Hepatocyte (in vitro differentiated cells): ENCODE data around the gene TOP2A. TPM values are rescaled to one million over a fixed set of nuclear protein-coding genes. Genes with fewer than 3 reads are reported as not detected.

Experiments
- DNase-seq: peaks from one replicate; pipeline ENCODE4 v3.0.0-alpha.2; 2016; ENCODE audit warnings: low spot score
- H2AFZ ChIP-seq: fragments of 200-600 bp; sonication (generic); 2 replicates; pipeline ENCODE4 v1.6.0; 2016; ENCODE audit warnings: antibody characterized with exemption, mild to moderate bottlenecking
- H3K27ac ChIP-seq: fragments of 200-600 bp; sonication (generic); 2 replicates; pipeline ENCODE4 v1.5.1; 2016; ENCODE audit warnings: mild to moderate bottlenecking
- H3K27me3 ChIP-seq: fragments of 200-600 bp; sonication (generic); 2 replicates; pipeline ENCODE4 v1.6.1; 2016
- H3K36me3 ChIP-seq: fragments of 200-600 bp; sonication (generic); replicated peaks from 2 replicates; pipeline ENCODE4 v1.5.1; 2016; ENCODE audit warnings: low read depth; ENCODE audit not compliant: insufficient read depth
- H3K4me1 ChIP-seq: fragments of 200-600 bp; sonication (generic); 2 replicates; pipeline ENCODE4 v1.5.1; 2016; ENCODE audit warnings: mild to moderate bottlenecking, moderate library complexity; ENCODE audit not compliant: insufficient read depth
- H3K4me2 ChIP-seq: fragments of 200-600 bp; sonication (generic); 2 replicates; pipeline ENCODE4 v1.6.0; 2016
- H3K4me3 ChIP-seq: fragments of 200-600 bp; sonication (generic); 2 replicates; pipeline ENCODE4 v1.5.1; 2016; ENCODE audit warnings: mild to moderate bottlenecking
- H3K79me2 ChIP-seq: fragments of 200-600 bp; sonication (generic); 2 replicates; pipeline ENCODE4 v1.6.0; 2017; ENCODE audit warnings: mild to moderate bottlenecking
- H3K9me2 ChIP-seq: fragments of 200-600 bp; sonication (generic); replicated peaks from 2 replicates; pipeline ENCODE4 v1.6.0; 2017; ENCODE audit warnings: mild to moderate bottlenecking; ENCODE audit not compliant: insufficient read depth
- H3K9me3 ChIP-seq: fragments of 200-600 bp; sonication (generic); 2 replicates; pipeline ENCODE4 v1.5.1; 2016; ENCODE audit warnings: low read depth, mild to moderate bottlenecking
- H4K20me1 ChIP-seq: fragments of 200-600 bp; sonication (generic); 2 replicates; pipeline ENCODE4 v1.6.0; 2016; ENCODE audit warnings: mild to moderate bottlenecking; ENCODE audit not compliant: insufficient read depth, poor library complexity, severe bottlenecking
- CTCF ChIP-seq: fragments of 200-600 bp; sonication (generic); IDR thresholded peaks from 2 replicates; pipeline ENCODE4 v1.5.1; 2016; ENCODE audit warnings: antibody characterized with exemption, mild to moderate bottlenecking; ENCODE audit not compliant: poor library complexity
- EZH2 ChIP-seq: fragments of 200-600 bp; sonication (generic); IDR thresholded peaks from 2 replicates; pipeline ENCODE4 v1.6.1; 2016; ENCODE audit warnings: antibody characterized with exemption, mild to moderate bottlenecking, borderline replicate concordance
- EZH2phosphoT487 ChIP-seq: fragments of 200-600 bp; sonication (generic); IDR thresholded peaks from one replicate; pipeline ENCODE4 v1.6.1; 2018; ENCODE audit warnings: antibody characterized with exemption, mild to moderate bottlenecking, low read depth, moderate library complexity; ENCODE audit not compliant: unreplicated experiment, severe bottlenecking
- WGBS: methylation state at CpG from one replicate; pipeline ENCODE4 v1.1.6; 2016; ENCODE audit warnings: low lambda C conversion rate; ENCODE audit errors: missing lambda C conversion rate; 5-methylcytosine and 5-hydroxymethylcytosine counted together
- polyA plus RNA-seq: library from polyadenylated mRNA; unstranded; fragments of >200 nt; fragmentation: Nextera tagmentation; extraction: Ambion mirVana; gene quantifications from 2 replicates; pipeline ENCODE4 v1.2.1, GENCODE V29; 2016
- total RNA-seq: library from RNA; depleted of rRNA; stranded (reverse); fragments of >200 nt; gene quantifications from 2 replicates; pipeline ENCODE4 v1.2.3, GENCODE V29; 2014

TOP2A gene
- total and polyA plus RNA-seq, 2 experiments from 2014 or later = 21.3 to 37.4 TPM

DNA sequence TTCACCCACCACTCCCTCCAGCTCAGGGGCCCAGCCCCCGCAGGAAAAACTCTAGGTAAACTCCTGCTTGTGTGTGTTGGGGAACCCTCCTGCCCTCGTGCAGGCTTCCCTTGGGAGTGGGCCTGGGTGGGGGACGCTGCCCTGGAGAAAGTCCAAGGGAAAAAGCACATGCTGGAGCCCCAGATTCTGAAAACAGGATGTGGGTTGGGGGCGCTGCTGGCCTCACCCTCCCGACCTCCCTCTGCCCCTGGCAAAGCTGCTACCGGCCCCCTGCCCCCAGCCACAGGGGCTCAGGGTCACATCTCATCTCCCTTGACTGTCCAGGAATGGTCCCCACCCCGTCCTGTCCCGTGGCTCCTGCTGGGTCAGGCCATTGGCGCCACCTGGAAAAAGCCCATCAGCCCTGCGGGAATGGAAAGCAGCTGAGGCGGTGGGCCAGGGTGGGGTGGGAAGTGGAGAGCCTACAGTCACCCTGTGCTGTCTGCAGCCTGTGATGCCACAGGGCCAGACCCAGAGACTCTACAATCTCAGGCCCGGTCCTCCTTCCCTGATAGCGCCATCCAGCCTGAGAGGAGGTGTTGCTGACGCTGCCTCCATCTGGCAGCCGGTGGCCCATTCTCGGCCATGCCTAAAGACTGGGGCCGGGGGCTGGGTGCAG, 50.7 kb downstream of the TOP2A start:
- H3K27me3 ChIP-seq = peaks cover 6% of the 10 kb centered on the region
- WGBS = 82% methylated on average over 16 of the region's 17 CpGs
- H3K79me2 ChIP-seq = no peaks in the 10 kb centered on the region
- H3K9me2 ChIP-seq = no peaks in the 10 kb centered on the region
- peaks cover 5% of the 10 kb centered on the region for H3K4me1 ChIP-seq
- DNase-seq = no peak
- no peak overlapping the region for H3K4me2 ChIP-seq
- no peaks in the 10 kb centered on the region for H3K9me3 ChIP-seq
- H4K20me1 ChIP-seq = no peaks in the 10 kb centered on the region
- H3K27ac ChIP-seq = no peak overlapping the region
- no peak overlapping the region for H3K4me3 ChIP-seq
- TF ChIP-seq EZH2phosphoT487 (no peak), CTCF (no peak), EZH2 (no peak)
- no peaks in the 10 kb centered on the region for H3K36me3 ChIP-seq
- H2AFZ ChIP-seq = no peak overlapping the region

GRCh38 chr17:40366076-40366860, 51.4 kb downstream of the TOP2A start:
- DNase-seq = no peak
- H3K27ac ChIP-seq = no peak overlapping the region
- H3K27me3 ChIP-seq = peaks cover 6% of the 10 kb centered on the region
- no peak for TF ChIP-seq EZH2phosphoT487
- no peak for TF ChIP-seq EZH2
- TF ChIP-seq CTCF = no peak
- 95% methylated on average over 18 of the region's 18 CpGs for WGBS
- no peaks in the 10 kb centered on the region for H3K9me2 ChIP-seq
- H3K4me3 ChIP-seq = no peak overlapping the region
- no peaks in the 10 kb centered on the region for H3K9me3 ChIP-seq
- no peak overlapping the region for H3K4me2 ChIP-seq
- H3K79me2 ChIP-seq = no peaks in the 10 kb centered on the region
- peaks cover 5% of the 10 kb centered on the region for H3K4me1 ChIP-seq
- no peaks in the 10 kb centered on the region for H4K20me1 ChIP-seq
- H3K36me3 ChIP-seq = no peaks in the 10 kb centered on the region
- H2AFZ ChIP-seq = no peak overlapping the region

DNA sequence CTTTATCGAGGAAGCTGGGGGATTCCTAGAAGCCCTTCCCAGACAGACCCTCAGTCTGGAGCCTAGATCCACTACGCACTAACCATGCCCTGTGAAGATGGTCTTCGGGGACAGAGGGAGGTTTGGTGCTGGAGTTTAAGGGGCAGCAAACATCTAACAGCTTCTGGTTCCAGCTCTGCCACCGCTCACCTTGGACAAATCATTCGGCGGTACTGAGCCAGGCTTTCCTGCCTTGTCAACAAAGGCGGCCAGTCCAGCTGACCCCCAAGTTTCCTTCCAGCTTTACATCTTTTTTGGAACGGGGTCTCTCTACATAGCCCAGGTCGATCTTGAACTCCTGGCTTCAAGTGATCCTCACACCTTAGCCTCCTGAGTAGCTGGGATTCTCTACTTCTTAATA, 52.8 kb downstream of the TOP2A start:
- H3K4me2 ChIP-seq = no peak overlapping the region
- 91% methylated on average over 9 of the region's 9 CpGs for WGBS
- H3K4me1 ChIP-seq = peaks cover 5% of the 10 kb centered on the region
- H3K9me2 ChIP-seq = no peaks in the 10 kb centered on the region
- H3K27me3 ChIP-seq = peaks cover 10% of the 10 kb centered on the region
- H3K27ac ChIP-seq = no peak overlapping the region
- H2AFZ ChIP-seq = no peak overlapping the region
- DNase-seq = no peak
- no peaks in the 10 kb centered on the region for H3K9me3 ChIP-seq
- no peak for TF ChIP-seq EZH2phosphoT487
- TF ChIP-seq CTCF = no peak
- TF ChIP-seq EZH2 = no peak
- no peaks in the 10 kb centered on the region for H4K20me1 ChIP-seq
- H3K36me3 ChIP-seq = no peaks in the 10 kb centered on the region
- no peaks in the 10 kb centered on the region for H3K79me2 ChIP-seq
- no peak overlapping the region for H3K4me3 ChIP-seq
